ENCODE data around the gene CFAP53.

The CFAP53 gene

GRCh38 chr18:50193796-50194630 lies 72.3 kb downstream of the CFAP53 start:
- DNase-seq = no peak

DNA sequence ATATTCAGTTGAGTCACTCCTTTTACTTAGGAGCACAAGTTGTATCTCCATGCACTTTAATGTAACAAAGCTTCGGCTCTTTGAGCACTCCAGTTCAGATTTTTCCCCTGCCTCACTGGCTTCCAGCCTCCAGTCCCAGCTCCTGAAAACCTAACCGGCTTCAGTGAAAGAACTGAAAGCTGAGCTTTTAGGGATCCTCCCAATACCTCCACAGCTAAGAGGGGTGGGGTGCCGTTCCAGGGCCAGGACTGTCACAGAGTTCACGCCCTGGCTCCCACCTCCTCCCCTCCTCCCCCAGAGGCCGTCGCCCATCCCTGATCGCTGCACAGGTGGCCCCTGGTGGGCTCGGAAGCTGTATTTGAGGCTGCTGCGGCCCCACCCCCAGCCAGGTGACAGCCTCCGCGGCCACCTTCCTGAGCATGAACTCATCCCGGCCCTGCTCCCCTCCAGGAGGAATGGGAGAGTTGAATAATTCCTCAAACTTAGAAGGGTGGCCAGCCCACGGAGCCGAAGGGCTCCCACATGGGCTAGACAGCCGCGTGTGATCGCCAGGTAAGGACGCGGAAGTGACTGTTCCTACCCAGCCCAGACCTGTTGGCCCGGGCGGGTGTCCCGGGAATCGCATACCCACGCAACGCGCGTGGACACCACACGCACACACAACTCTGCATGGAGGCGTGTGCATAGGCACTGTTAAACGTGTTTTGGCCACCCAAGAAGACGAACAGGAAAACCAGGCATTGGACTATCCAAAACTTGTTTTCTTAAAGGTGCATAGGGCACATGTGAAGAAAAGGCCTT lies 73.1 kb downstream of the CFAP53 start:
- DNase-seq = no peak

DNA sequence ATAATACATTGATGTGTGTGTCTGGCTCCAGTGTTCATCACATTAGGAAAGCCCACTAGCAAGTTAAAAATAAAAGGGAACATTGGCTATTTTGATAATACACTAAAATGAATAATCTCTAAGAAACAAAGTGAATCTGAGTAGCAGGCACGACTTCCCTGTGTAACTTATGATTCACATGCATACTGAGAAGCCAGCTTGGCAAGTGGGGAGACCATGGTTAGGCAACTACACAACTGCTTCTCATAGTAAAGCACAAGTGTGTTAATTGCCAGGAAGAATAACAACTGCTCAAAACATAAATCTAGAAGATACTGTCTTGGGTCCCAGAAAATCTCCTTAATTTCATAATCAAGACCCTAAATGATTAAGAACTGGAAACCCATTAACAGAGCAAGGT lies 75.4 kb downstream of the CFAP53 start:
- no peak for DNase-seq

- no peak for DNase-seq
These were observed 76.1 kb downstream of the CFAP53 start for GRCh38 chr18:50190236-50190635.

DNA sequence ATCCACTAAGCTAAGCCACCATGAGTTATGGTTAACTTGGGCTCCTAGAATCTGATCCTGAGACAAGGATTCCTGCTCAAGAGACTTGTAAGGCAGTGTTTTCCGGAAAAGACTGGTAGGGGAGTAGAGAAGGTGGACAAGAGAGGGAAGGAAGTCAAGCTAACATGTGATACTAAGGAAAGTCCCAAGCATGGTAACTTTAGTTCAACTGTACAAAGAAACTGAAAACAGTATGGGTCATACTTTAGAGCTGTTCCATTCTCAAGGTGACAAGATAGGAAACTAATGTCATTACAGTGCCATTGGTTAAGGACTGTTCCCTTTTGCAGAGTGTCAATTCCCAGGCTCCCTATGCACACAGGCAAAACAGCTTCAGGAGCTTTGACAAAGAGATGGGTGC lies 77.1 kb downstream of the CFAP53 start:
- DNase-seq = no peak

GRCh38 chr18:50188652-50189051 lies 77.6 kb downstream of the CFAP53 start:
- no peak for DNase-seq

- DNase-seq = no peak
These were observed 78.6 kb downstream of the CFAP53 start for GRCh38 chr18:50187659-50188058.

DNA sequence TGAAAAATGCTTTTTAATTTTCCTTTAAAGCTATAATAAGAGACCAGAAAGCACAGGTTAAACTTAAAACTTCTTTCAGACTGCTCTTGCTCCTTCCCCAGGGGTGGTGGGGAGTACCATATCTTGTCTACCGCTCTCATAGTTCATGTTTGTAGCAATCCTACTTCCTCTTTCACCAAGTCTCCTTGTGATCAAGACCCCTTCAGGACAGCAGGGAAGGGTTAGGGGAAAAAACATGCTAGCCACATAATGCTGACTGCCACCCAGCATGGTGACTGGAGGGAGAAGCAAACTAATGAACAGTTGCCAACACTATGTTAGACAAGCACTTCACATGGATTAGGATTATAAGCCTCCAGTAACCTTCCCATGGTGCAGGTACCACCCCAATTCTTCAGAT lies 79.9 kb downstream of the CFAP53 start:
- DNase-seq = no peak

GRCh38 chr18:50183556-50183955 lies 82.7 kb downstream of the CFAP53 start:
- DNase-seq = no peak

DNA sequence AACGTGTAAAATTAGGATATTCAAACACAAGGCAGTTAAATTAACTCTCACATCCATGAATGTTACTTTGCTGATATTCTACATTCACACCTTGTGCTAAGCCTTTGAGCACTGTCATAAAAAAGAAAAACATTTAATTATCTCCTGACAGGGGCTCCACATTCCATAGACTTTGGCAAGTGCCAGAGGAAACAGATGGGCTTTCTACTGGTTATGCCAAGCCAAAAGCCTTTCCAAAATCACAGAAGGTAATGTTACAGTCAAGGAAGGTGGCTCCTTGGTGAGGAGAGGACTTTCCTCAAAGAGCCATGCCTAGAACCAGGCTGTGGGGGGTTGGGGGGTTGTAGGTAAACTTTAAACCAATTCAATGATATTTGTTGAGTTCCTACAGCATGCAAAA lies 83.8 kb downstream of the CFAP53 start:
- DNase-seq = no peak

GRCh38 chr18:50181590-50181989 lies 84.7 kb downstream of the CFAP53 start:
- DNase-seq = no peak

DNA sequence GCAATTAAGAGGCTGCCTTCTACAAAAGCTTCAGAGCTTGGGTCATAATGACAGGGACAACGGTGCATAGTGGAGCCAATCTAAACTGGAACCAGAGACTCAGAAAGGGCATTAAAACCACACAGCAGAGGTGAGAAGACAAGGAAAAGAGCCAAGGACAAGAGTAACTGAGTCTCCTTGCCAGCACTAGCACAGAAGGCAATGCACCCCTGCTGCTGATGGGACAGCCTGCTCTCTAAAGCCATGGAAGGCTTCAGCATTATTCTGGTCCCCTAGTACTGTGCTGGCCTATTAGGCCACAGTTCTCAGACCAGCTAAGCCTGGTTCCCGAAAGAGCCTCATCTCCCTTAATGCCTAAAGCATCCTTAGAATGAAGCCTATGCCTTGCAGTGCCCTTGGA lies 86.8 kb downstream of the CFAP53 start:
- no peak for DNase-seq

GRCh38 chr18:50177294-50177992 lies 88.9 kb downstream of the CFAP53 start:
- DNase-seq = no peak

All from hematopoietic multipotent progenitor cell treated with erythropoietin and hydrocortisone succinate and interleukin-3 and kit ligand, for 4 days (in vitro differentiated cells).